ENCODE results near the gene NPDC1.
A peak's percentile ranks its signal among the peaks of the same experiment; 100 is the strongest.

NPDC1 gene

DNA sequence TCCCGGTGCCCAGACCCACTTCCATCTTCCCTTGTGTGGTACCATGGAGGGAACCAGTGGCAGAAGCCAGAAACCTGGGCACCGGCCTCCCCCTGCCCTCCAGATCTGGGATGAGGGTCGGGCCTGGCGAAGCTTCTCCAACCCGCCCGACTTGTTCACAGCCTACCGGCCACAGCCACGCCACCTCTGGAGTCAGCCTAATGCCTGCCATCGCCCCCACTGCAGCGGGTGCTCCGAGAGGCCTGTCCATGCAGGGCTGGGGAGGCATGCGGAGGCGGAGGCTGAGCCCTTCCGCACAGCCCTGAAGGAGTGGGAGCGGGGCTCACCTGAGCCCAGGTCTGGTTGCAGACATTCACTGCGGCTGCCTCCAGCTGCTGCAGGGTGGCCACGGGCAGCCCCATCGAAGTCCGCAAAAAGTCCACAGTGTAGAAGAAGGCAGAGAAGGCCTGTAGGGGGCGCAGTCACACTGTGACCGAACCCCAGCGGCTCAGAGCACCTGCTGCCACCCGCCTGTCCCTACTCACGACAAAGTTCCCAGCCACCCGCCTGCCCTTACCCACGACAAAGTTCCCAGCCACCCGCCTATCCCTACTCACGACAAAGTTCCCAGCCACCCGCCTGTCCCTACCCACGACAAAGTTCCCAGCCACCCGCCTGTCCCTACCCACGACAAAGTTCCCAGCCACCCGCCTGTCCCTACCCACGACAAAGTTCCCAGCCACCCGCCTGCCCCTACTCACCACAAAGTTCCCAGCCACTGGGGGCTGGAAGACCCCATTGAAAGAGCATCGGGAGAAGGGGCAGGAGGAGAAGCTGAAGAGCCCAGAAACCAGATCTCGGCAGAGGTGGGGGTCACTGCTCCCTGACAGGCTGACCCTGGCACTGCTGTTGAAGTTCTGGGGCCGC, 3.8 kb upstream of the NPDC1 start:
- Histone ChIP-seq H3K9ac (ENCODE audit: low read depth in 1 of 2, low read length in 2 of 2) (no peak overlapping the region), H3K9me3 (ENCODE audit: control insufficient read depth in 1 of 2, low read length in 2 of 2) (no peaks in the 10 kb centered on the region), H3K27ac (ENCODE audit: low read depth, low read length) (no peak overlapping the region), H3K27me3 (ENCODE audit: control insufficient read depth in 1 of 2, insufficient read depth in 2 of 2, low read length in 2 of 2) (peaks cover 21 to 34% of the 10 kb centered on the region in 2 donors), H3K36me3 (ENCODE audit: control insufficient read depth in 1 of 2, insufficient read depth in 2 of 2, low read length in 2 of 2) (no peaks in the 10 kb centered on the region), H3K4me3 (ENCODE audit: low read depth in 1 of 2, low read length in 2 of 2) (no peak overlapping the region), H3K4me1 (ENCODE audit: control insufficient read depth in 1 of 2, insufficient read depth in 2 of 2, low read length in 2 of 2) (peaks cover 14 to 25% of the 10 kb centered on the region in 2 donors)

DNA sequence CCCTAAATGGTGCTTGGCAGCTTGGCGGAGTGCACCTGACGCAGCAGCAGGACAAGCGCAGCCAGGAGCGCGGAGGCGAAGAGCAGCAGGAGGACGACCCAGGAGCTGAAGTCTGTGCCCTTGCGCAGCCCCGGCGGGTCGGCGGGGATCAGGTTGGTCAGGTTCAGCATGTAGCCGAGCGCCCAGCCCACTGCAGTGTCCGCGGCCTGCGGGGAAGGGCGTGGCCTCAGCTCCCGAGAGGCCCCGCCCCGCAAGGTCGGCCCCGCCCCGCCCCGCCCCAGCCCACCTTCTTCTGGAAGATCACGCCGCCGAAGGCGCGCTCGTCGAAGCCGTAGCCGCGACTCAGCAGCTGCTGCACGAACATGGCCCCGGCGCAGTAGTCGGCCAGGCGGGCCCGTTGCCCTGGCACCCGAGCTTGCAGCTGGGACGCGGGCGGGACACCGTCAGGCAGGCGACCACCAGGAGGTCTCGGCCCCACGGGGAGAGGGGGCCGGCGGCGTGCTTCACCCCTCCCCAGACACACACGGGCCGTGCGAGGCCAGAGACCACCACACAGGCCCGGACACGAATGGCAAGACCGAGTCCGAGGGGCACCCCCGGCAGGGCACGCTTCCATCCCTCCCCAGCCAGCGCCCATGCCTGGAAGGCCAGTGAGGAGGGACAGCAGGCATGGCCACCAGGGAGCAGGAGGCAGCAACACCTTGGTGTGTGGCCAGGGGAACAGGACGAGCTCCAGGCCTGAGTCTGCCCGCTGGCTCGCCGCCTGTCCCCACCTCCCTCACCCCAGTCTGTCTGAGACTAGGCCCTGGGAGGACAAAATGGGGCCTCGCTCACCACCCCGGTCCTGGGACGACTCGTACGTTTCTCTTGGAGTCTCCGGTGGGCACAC, 2.9 kb upstream of the NPDC1 start:
- no peak overlapping the region for H3K27ac ChIP-seq (ENCODE audit: low read depth, low read length)

DNA sequence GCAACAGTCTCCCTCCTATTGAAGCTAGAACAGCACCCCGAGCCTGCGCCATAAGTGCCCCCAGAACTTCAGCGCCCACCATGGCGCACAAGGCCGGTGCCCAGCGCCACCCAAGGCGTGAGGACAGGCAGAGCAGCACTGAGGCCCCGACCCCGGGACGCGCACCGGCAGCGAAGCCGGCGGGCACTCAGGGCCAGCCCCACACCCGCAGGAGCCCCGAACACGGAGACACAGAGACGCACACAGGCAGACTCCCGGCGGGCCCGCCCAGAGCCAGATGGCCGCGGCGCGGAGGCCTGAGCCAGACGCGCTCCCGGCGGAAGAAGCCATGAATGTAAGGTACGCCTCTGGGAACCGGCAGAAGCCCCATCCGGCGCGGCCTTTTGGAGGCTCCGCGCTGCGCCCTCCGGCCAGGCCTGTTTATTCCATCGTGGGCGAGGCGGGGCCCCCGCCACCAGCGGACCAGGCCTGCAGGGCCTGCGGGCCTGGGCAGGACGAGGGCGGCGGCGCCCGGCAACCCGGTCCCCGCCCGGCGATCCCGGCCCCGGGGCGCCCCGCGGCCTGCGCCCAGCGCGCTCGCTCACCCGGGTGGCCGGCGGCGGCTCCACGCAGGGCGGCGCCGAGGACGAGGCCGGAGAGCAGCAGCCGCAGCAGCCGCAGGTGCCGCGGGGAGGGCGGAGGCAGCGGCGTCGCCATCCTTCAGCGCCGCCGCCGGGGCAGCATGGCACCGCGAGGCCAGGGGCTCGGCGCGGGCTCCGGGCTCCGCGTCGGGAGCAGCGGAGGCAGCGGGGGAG, 486 bp downstream of the NPDC1 start:
- Histone ChIP-seq H3K4me1 (ENCODE audit: control insufficient read depth in 1 of 2, insufficient read depth in 2 of 2, low read length in 2 of 2) (peaks cover 32 to 36% of the 10 kb centered on the region in 2 donors), H3K36me3 (ENCODE audit: control insufficient read depth in 1 of 2, insufficient read depth in 2 of 2, low read length in 2 of 2) (no peaks in the 10 kb centered on the region), H3K27ac (ENCODE audit: low read depth, low read length) (peak overlapping the region; percentile 10), H3K27me3 (ENCODE audit: control insufficient read depth in 1 of 2, insufficient read depth in 2 of 2, low read length in 2 of 2) (peaks cover 14 to 32% of the 10 kb centered on the region in 2 donors), H3K9ac (ENCODE audit: low read depth in 1 of 2, low read length in 2 of 2) (peak overlapping the region; percentile 25 to 45), H3K9me3 (ENCODE audit: control insufficient read depth in 1 of 2, low read length in 2 of 2) (no peaks in the 10 kb centered on the region), H3K4me3 (ENCODE audit: low read depth in 1 of 2, low read length in 2 of 2) (peak overlapping the region; percentile 58 to 60)

More for the DNA sequence above, 2.9 kb upstream of the NPDC1 start:
- Histone ChIP-seq H3K4me3 (ENCODE audit: low read depth in 1 of 2, low read length in 2 of 2) (no peak overlapping the region), H3K9ac (ENCODE audit: low read depth in 1 of 2, low read length in 2 of 2) (no peak overlapping the region), H3K9me3 (ENCODE audit: control insufficient read depth in 1 of 2, low read length in 2 of 2) (no peaks in the 10 kb centered on the region), H3K27me3 (ENCODE audit: control insufficient read depth in 1 of 2, insufficient read depth in 2 of 2, low read length in 2 of 2) (peaks cover 21 to 40% of the 10 kb centered on the region in 2 donors), H3K36me3 (ENCODE audit: control insufficient read depth in 1 of 2, insufficient read depth in 2 of 2, low read length in 2 of 2) (no peaks in the 10 kb centered on the region), H3K4me1 (ENCODE audit: control insufficient read depth in 1 of 2, insufficient read depth in 2 of 2, low read length in 2 of 2) (peaks cover 20 to 31% of the 10 kb centered on the region in 2 donors)

DNA sequence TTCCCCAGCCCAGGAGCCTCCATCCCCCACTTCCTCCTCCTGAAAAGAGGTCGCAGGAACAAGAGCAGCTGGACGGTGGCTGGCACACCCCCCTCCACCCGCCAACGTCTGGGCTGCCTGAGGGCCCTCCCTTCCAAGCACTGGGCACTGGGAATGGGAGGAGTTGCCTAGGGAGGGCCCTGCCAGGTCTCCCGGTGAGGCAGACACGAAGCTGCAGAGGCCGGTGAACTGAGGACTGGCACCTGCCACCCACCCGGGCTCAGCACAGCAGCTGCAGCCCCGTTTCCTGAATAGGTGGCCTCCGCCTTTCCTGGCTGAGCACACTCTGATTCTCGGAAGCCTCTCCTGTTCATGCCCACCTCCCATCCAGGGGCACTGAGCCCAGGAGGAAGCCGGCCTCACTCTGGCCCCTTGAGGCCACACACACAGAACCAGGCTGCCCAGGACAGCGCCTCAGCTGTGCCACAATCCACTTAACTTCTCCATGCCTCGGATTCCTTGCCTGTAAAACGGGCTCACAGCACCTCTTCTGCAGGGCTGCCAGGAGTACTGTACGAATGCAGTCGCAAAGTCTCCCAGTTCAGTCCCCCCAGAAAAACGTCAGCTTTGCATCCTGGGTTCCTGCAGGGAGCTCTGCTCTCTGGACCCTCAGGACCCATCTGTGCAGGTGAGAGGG, 1.3 kb downstream of the NPDC1 start:
- H3K36me3 ChIP-seq (ENCODE audit: control insufficient read depth in 1 of 2, insufficient read depth in 2 of 2, low read length in 2 of 2): no peaks in the 10 kb centered on the region
- H3K9me3 ChIP-seq (ENCODE audit: control insufficient read depth in 1 of 2, low read length in 2 of 2): no peaks in the 10 kb centered on the region
- H3K27ac ChIP-seq (ENCODE audit: low read depth, low read length): peak overlapping the region; percentile 32
- peak overlapping the region; percentile 15 to 45 for H3K9ac ChIP-seq (ENCODE audit: low read depth in 1 of 2, low read length in 2 of 2)
- peaks cover 7 to 32% of the 10 kb centered on the region in 2 donors for H3K27me3 ChIP-seq (ENCODE audit: control insufficient read depth in 1 of 2, insufficient read depth in 2 of 2, low read length in 2 of 2)
- peaks cover 32 to 36% of the 10 kb centered on the region in 2 donors for H3K4me1 ChIP-seq (ENCODE audit: control insufficient read depth in 1 of 2, insufficient read depth in 2 of 2, low read length in 2 of 2)
- H3K4me3 ChIP-seq (ENCODE audit: low read depth in 1 of 2, low read length in 2 of 2): peak overlapping the region; percentile 51 to 60

DNA sequence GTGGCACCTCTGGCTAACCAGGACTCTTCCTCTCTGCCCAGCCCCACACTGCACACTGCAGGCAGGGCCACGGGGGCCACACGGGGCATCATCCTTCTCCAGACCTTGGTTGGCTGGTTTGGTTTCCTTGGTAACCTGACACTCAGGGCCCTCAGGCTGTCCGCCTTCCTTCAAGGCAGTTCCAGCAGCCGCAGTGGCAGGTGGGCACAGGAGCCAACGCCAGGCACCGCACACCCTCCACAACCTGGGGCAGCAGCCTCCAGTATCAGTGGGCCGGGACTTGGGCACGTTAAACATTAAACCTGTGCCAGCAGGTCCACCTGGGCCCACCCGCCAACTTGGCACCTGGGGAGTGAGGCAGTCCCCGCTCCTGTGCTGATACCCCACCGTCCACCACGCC, 1.9 kb downstream of the NPDC1 start:
- Histone ChIP-seq H3K4me3 (ENCODE audit: low read depth in 1 of 2, low read length in 2 of 2) (peak overlapping the region; percentile 51 to 60), H3K9me3 (ENCODE audit: control insufficient read depth in 1 of 2, low read length in 2 of 2) (no peaks in the 10 kb centered on the region), H3K4me1 (ENCODE audit: control insufficient read depth in 1 of 2, insufficient read depth in 2 of 2, low read length in 2 of 2) (peaks cover 32 to 36% of the 10 kb centered on the region in 2 donors), H3K36me3 (ENCODE audit: control insufficient read depth in 1 of 2, insufficient read depth in 2 of 2, low read length in 2 of 2) (no peaks in the 10 kb centered on the region), H3K9ac (ENCODE audit: low read depth in 1 of 2, low read length in 2 of 2) (peak overlapping the region in 1 of 2 donors; percentile 14), H3K27me3 (ENCODE audit: control insufficient read depth in 1 of 2, insufficient read depth in 2 of 2, low read length in 2 of 2) (peaks cover 5 to 27% of the 10 kb centered on the region in 2 donors), H3K27ac (ENCODE audit: low read depth, low read length) (peak overlapping the region; percentile 32)

DNA sequence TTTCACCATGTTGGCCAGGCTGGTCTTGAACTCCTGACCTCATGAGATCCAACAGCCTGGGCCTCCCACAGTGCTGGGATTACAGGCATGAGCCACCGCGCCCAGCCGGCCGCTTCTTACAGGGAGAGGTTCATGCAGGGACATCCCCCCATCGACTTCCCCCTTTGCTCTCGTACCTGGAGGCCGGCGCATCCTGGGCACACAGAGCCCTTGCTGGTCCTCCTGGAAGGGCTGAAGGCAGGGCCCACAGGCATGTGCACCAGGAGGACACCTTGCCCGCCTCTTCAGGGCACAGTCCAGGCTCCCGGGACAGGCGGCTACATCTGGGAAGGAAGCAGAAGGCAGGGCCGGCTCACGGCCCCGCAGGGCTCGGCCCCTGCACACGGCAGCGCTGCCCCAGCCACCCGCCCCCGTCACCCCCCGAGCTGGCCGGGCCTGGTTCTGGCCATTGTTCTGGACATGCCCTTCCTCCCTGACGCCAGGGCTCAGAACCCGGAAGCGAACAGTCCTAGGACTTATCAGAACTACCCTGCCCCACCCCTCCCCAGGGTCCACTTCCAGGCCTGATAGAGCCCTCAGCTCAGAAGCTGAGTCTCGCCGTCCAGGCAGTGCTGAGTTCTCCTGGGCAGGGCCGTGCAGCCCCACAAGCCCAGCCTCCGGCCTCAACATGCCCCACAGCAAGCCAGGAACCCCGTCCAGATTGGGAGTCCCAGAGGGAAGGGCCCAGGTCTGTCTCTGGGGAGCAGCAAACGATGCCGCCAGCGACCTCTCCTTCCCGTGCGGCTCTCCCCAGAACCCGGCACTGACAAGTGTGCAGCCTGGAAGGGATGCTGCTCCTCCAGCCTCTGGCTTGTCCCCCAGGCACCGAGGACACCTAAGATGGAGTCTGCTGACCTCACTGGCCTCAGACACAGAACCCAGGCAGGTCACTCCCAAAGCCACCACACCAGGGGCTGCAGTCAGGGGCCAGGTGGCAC, 2.9 kb downstream of the NPDC1 start:
- no peak overlapping the region for H3K9ac ChIP-seq (ENCODE audit: low read depth in 1 of 2, low read length in 2 of 2)
- H3K9me3 ChIP-seq (ENCODE audit: control insufficient read depth in 1 of 2, low read length in 2 of 2): no peaks in the 10 kb centered on the region
- H3K27me3 ChIP-seq (ENCODE audit: control insufficient read depth in 1 of 2, insufficient read depth in 2 of 2, low read length in 2 of 2): peaks cover 5 to 26% of the 10 kb centered on the region in 2 donors
- no peak overlapping the region for H3K27ac ChIP-seq (ENCODE audit: low read depth, low read length)
- no peak overlapping the region for H3K4me3 ChIP-seq (ENCODE audit: low read depth in 1 of 2, low read length in 2 of 2)
- H3K36me3 ChIP-seq (ENCODE audit: control insufficient read depth in 1 of 2, insufficient read depth in 2 of 2, low read length in 2 of 2): no peaks in the 10 kb centered on the region
- H3K4me1 ChIP-seq (ENCODE audit: control insufficient read depth in 1 of 2, insufficient read depth in 2 of 2, low read length in 2 of 2): peaks cover 32 to 36% of the 10 kb centered on the region in 2 donors

DNA sequence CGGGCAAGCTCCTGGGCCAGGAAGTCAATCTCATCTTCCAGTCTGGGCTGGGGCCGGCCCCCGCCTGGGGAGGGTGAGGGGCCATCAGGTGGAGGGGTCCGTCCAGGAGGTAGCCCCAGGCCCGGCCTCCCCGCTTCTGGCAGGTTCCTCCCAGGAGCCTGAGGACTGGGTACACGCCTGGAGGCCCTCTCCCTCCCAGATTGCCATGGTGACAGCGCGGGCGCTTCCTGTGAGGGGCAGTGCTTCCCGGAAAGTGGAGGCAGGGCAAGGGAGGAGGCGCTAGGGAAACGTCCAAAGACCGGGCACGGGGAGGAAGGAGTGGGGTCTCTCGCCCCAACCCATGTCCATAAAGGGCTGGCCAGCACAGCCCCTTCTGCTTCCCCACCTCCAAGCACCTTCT, 4.9 kb downstream of the NPDC1 start:
- H3K36me3 ChIP-seq (ENCODE audit: control insufficient read depth in 1 of 2, insufficient read depth in 2 of 2, low read length in 2 of 2): no peaks in the 10 kb centered on the region
- no peaks in the 10 kb centered on the region for H3K9me3 ChIP-seq (ENCODE audit: control insufficient read depth in 1 of 2, low read length in 2 of 2)
- H3K27me3 ChIP-seq (ENCODE audit: control insufficient read depth in 1 of 2, insufficient read depth in 2 of 2, low read length in 2 of 2): peaks cover 0 to 15% of the 10 kb centered on the region in 2 donors
- no peak overlapping the region for H3K9ac ChIP-seq (ENCODE audit: low read depth in 1 of 2, low read length in 2 of 2)
- H3K4me1 ChIP-seq (ENCODE audit: control insufficient read depth in 1 of 2, insufficient read depth in 2 of 2, low read length in 2 of 2): peaks cover 28 to 30% of the 10 kb centered on the region in 2 donors
- no peak overlapping the region for H3K4me3 ChIP-seq (ENCODE audit: low read depth in 1 of 2, low read length in 2 of 2)
- no peak overlapping the region for H3K27ac ChIP-seq (ENCODE audit: low read depth, low read length)

DNA sequence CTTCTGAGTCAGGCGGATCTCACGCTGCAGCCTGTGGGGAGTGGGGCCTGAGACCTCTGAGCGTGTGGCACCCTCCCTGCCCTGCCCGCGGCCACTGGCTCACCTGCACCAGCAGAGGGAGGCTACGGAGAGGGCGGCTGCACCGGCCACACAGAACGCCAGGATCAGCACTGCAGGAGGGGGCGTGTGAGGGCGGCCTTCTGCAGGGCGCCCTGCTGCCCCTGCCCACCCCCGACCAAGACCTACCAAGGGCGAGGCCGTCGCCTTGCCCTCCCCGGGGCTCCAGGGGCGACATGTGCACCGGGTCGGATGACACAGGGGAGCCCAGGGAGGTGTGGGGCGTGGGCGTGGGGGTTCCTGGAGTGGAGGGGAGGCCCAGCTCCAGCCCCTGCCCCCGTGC, 5.4 kb downstream of the NPDC1 start:
- no peak overlapping the region for H3K9ac ChIP-seq (ENCODE audit: low read depth in 1 of 2, low read length in 2 of 2)
- no peaks in the 10 kb centered on the region for H3K36me3 ChIP-seq (ENCODE audit: control insufficient read depth in 1 of 2, insufficient read depth in 2 of 2, low read length in 2 of 2)
- no peak overlapping the region for H3K27ac ChIP-seq (ENCODE audit: low read depth, low read length)
- H3K27me3 ChIP-seq (ENCODE audit: control insufficient read depth in 1 of 2, insufficient read depth in 2 of 2, low read length in 2 of 2): peaks cover 0 to 15% of the 10 kb centered on the region in 2 donors
- H3K4me1 ChIP-seq (ENCODE audit: control insufficient read depth in 1 of 2, insufficient read depth in 2 of 2, low read length in 2 of 2): peaks cover 26 to 27% of the 10 kb centered on the region in 2 donors
- H3K4me3 ChIP-seq (ENCODE audit: low read depth in 1 of 2, low read length in 2 of 2): no peak overlapping the region
- no peaks in the 10 kb centered on the region for H3K9me3 ChIP-seq (ENCODE audit: control insufficient read depth in 1 of 2, low read length in 2 of 2)

All from duodenal mucosa (tissue), 2 donors.